Mucosa of descending colon (tissue), 3 donors: ENCODE results near the gene RSU1. TPM values are rescaled to one million over a fixed set of nuclear protein-coding genes. Genes with fewer than 3 reads are reported as not detected.

ENCODE experiments used
- ATAC-seq: fragments of 200-7000 bp; cut with Tn5 transposase; one replicate; pipeline ENCODE4 v1.9.1; 2020; ENCODE audit warnings: mild to moderate bottlenecking, moderate library complexity
- DNase-seq, 3 donors: peaks; one replicate each; pipeline ENCODE4 v3.0.0-alpha.2; 2020
- H3K36me3 ChIP-seq: fragments of 200-600 bp; one replicate; pipeline ENCODE4 v1.8.0; 2021; ENCODE audit warnings: low read depth, mild to moderate bottlenecking
- H3K4me1 ChIP-seq: fragments of 200-600 bp; one replicate; pipeline ENCODE4 v1.8.0; 2021; ENCODE audit warnings: low read depth, mild to moderate bottlenecking
- H3K4me3 ChIP-seq: fragments of 200-600 bp; one replicate; pipeline ENCODE4 v1.8.0; 2021; ENCODE audit warnings: mild to moderate bottlenecking
- H3K9me3 ChIP-seq: fragments of 200-600 bp; one replicate; pipeline ENCODE4 v1.8.0; 2021; ENCODE audit warnings: mild to moderate bottlenecking
- intact Hi-C, 2 donors: fragments of 100-400 bp; cut with DNase I in 1 of 2; cut with micrococcal nuclease in 1 of 2; formaldehyde crosslinking; loops; one replicate each; pipeline versions ENCODE4 v1.11.0 to v1.11.1; 2022; cut with DNase I, micrococcal nuclease
- total RNA-seq, 3 donors: library from RNA; stranded (reverse); fragmentation: NEBNext Ultra II Directional in 2 of 3; extraction: Animal tissue kit (Norgen Biotek cat#: 25700) in 2 of 3; gene quantifications; one replicate each; pipeline versions ENCODE4 v1.2.1 to v1.2.4, GENCODE V29; 2021 to 2023
- TF ChIP-seq, protein P1 (sequence below): fragments of 200-600 bp; IDR thresholded peaks from one replicate; pipeline ENCODE4 v1.8.0; 2022; ENCODE audit warnings: antibody characterized with exemption, mild to moderate bottlenecking
- donor health status: DM: no; HTN: no; CAD: no; lungs with moderate emphysema.
- donor health status: DM: no; HTN: no; CAD: no.
- donor health status: DM: no; HTN: yes; CAD: no.

RSU1 gene
- total RNA-seq, 3 donors from 2014 or later: 67.2 to 94.8 (median 74.1) TPM

DNA sequence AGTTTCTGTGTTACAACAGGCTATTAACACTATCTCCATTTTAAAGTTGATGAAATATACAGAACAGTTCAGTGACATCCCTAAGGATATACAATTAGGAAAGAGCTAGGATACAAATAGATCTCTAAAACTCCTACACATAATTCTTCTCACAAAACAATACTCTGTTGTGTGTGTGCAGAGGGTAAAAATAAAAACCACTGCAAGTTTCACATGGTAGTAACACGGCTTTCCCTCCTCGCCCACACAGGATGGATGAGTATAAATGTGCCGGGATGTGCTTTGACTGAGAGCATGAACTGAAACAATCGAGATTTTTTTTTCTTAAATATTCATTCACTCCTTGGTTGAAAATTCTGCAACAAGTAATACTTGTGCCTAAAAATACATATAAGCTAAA, 164.0 kb downstream of the RSU1 start:
- no peak for DNase-seq
- intact Hi-C loops: no loop called here
- H3K9me3 ChIP-seq: no peaks in the 10 kb centered on the region
- H3K4me3 ChIP-seq: no peak overlapping the region
- TF ChIP-seq, protein P1, sequence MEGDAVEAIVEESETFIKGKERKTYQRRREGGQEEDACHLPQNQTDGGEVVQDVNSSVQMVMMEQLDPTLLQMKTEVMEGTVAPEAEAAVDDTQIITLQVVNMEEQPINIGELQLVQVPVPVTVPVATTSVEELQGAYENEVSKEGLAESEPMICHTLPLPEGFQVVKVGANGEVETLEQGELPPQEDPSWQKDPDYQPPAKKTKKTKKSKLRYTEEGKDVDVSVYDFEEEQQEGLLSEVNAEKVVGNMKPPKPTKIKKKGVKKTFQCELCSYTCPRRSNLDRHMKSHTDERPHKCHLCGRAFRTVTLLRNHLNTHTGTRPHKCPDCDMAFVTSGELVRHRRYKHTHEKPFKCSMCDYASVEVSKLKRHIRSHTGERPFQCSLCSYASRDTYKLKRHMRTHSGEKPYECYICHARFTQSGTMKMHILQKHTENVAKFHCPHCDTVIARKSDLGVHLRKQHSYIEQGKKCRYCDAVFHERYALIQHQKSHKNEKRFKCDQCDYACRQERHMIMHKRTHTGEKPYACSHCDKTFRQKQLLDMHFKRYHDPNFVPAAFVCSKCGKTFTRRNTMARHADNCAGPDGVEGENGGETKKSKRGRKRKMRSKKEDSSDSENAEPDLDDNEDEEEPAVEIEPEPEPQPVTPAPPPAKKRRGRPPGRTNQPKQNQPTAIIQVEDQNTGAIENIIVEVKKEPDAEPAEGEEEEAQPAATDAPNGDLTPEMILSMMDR: no peak
- no peaks in the 10 kb centered on the region for H3K36me3 ChIP-seq
- no peak for ATAC-seq
- H3K4me1 ChIP-seq: no peaks in the 10 kb centered on the region

DNA sequence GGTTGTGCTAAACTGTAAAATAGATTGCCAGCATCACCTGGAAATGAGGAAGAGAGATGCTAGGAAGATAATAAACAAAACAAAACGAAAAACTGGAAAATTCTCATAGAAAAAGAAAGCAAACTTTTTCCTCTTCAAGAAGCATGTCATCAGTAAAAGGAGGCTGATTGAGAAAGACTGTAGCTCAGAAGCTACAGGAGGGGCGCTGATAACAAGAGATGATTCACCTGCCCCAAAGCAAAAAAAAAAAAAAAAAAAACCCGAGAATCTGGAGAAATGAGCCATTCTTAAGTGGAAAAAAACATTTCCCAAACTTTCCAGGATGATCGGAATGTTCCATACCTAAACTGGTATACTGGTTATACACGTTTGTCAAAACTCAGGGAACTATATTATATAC, 165.1 kb downstream of the RSU1 start:
- no peak overlapping the region for H3K4me3 ChIP-seq
- H3K36me3 ChIP-seq: no peaks in the 10 kb centered on the region
- intact Hi-C loops: no loop called here
- H3K4me1 ChIP-seq: no peaks in the 10 kb centered on the region
- no peaks in the 10 kb centered on the region for H3K9me3 ChIP-seq
- DNase-seq: no peak
- TF ChIP-seq, protein P1: no peak
- ATAC-seq: no peak

DNA sequence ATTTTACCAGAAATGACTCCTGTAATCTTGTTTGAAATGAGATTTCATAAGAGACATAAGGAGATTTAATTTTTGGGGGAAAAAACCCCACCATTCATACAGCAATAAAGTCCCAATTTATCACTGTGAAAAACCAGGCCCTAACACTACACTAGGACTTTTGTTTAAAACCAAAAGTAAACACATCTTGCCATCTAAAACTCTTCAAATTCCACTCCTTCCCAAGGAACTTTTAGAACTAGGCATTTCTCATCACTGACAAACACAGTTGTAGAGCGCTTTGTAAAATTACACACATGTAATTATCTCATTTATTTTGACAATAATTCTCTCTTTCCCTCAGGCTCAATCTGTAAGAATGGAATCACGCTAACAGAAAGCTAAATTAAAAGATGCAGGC, 167.5 kb downstream of the RSU1 start:
- H3K4me1 ChIP-seq: no peaks in the 10 kb centered on the region
- intact Hi-C loops: no loop called here
- no peak overlapping the region for H3K4me3 ChIP-seq
- H3K36me3 ChIP-seq: no peaks in the 10 kb centered on the region
- TF ChIP-seq, protein P1: no peak
- ATAC-seq (no peak), DNase-seq (no peak)
- no peaks in the 10 kb centered on the region for H3K9me3 ChIP-seq

- TF ChIP-seq, protein P1: no peak
- Histone ChIP-seq H3K4me3 (no peak overlapping the region), H3K36me3 (no peaks in the 10 kb centered on the region), H3K9me3 (no peaks in the 10 kb centered on the region), H3K4me1 (no peaks in the 10 kb centered on the region)
- ATAC-seq: no peak
- intact Hi-C loops: no loop called here
- DNase-seq: no peak
Measured at GRCh38 chr10:16648366-16648765, 168.9 kb downstream of the RSU1 start.

- H3K9me3 ChIP-seq: no peaks in the 10 kb centered on the region
- H3K4me3 ChIP-seq: no peak overlapping the region
- no peaks in the 10 kb centered on the region for H3K4me1 ChIP-seq
- no peak for ATAC-seq
- DNase-seq: no peak
- no peaks in the 10 kb centered on the region for H3K36me3 ChIP-seq
- intact Hi-C loops: no loop called here
- TF ChIP-seq, protein P1: no peak
Measured at GRCh38 chr10:16646181-16647059, 170.8 kb downstream of the RSU1 start.
